HepG2 (cell line): Measurements from ENCODE around the gene IFITM10. TPM values are rescaled to one million over a fixed set of nuclear protein-coding genes. Genes with fewer than 3 reads are reported as not detected.

ENCODE experiments used
- ATF7-NPFF ChIP-seq: sonication (generic); formaldehyde crosslinking; IDR thresholded peaks from 2 replicates; pipeline ENCODE4 v1.8.1; 2023; ENCODE audit warnings: mild to moderate bottlenecking, low read depth, missing genetic modification reagents, moderate library complexity
- CEBPG ChIP-seq: IDR thresholded peaks from 2 replicates; pipeline ENCODE4 v1.6.1; 2016
- KDM2A ChIP-seq: sonication (generic); formaldehyde crosslinking; IDR thresholded peaks from 2 replicates; pipeline ENCODE4 v1.4.0; 2020; ENCODE audit warnings: low read depth, missing genetic modification reagents, borderline replicate concordance
- MEIS2 ChIP-seq: sonication (generic); formaldehyde crosslinking; IDR thresholded peaks from 2 replicates; pipeline ENCODE4 v1.9.0; 2021; ENCODE audit warnings: mild to moderate bottlenecking, missing genetic modification reagents
- NR0B2 ChIP-seq: sonication (generic); formaldehyde crosslinking; IDR thresholded peaks from 2 replicates; pipeline ENCODE4 v1.4.0; 2020; ENCODE audit warnings: mild to moderate bottlenecking, missing genetic modification reagents
- PCBP2 ChIP-seq: fragments of 200-400 bp; formaldehyde crosslinking; optimal IDR thresholded peaks from 2 replicates; pipeline ENCODE3; 2018; ENCODE audit warnings: low read length, low read depth; ENCODE audit not compliant: poor library complexity, severe bottlenecking
- RARA ChIP-seq: IDR thresholded peaks from 2 replicates; pipeline ENCODE4 v1.6.1; 2016; ENCODE audit warnings: missing genetic modification reagents, missing compliant biosample characterization
- RXRA ChIP-seq: sonication (generic); formaldehyde crosslinking; IDR thresholded peaks from 2 replicates; pipeline ENCODE4 v1.5.1; 2020; ENCODE audit warnings: missing genetic modification reagents
- SKI ChIP-seq: fragments of 450-650 bp; IDR thresholded peaks from one replicate; pipeline ENCODE4 v1.6.1; 2018; ENCODE audit warnings: mild to moderate bottlenecking; ENCODE audit not compliant: partially characterized antibody
- SNAI1 ChIP-seq: sonication (generic); formaldehyde crosslinking; IDR thresholded peaks from 2 replicates; pipeline ENCODE4 v1.5.0; 2020; ENCODE audit warnings: mild to moderate bottlenecking, missing genetic modification reagents, borderline replicate concordance
- SOX6 ChIP-seq, 2 experiments: fragments of 450-650 bp in 1 of 2; sonication (generic) in 1 of 2; formaldehyde crosslinking in 1 of 2; IDR thresholded peaks; 2 replicates each; pipeline versions ENCODE4 v1.4.0 to v1.6.1; 2017 to 2020; ENCODE audit warnings: antibody characterized with exemption in 1 of 2, mild to moderate bottlenecking in 1 of 2, missing genetic modification reagents in 1 of 2
- TMF1 ChIP-seq: sonication (generic); formaldehyde crosslinking; IDR thresholded peaks from 2 replicates; pipeline ENCODE4 v1.8.1; 2022; ENCODE audit warnings: low read depth, missing genetic modification reagents
- XRCC5 ChIP-seq: fragments of 200-400 bp; formaldehyde crosslinking; optimal IDR thresholded peaks from 2 replicates; pipeline ENCODE3; 2017; ENCODE audit warnings: mild to moderate bottlenecking, low read length
- ZBTB21 ChIP-seq: sonication (generic); formaldehyde crosslinking; IDR thresholded peaks from 2 replicates; pipeline ENCODE4 v1.4.0; 2020; ENCODE audit warnings: missing genetic modification reagents
- ZFP41 ChIP-seq: sonication (generic); formaldehyde crosslinking; IDR thresholded peaks from 2 replicates; pipeline ENCODE4 v1.4.0; 2020; ENCODE audit warnings: mild to moderate bottlenecking, missing genetic modification reagents, borderline replicate concordance
- ZHX2 ChIP-seq, 2 experiments: sonication (generic) in 1 of 2; formaldehyde crosslinking in 1 of 2; IDR thresholded peaks; 2 replicates each; pipeline versions ENCODE4 v1.6.1 to v1.9.0; 2014 to 2022; ENCODE audit warnings: antibody characterized with exemption in 1 of 2, borderline replicate concordance in 1 of 2, inconsistent platforms in 1 of 2, low read depth in 1 of 2, missing genetic modification reagents in 1 of 2
- ZNF263 ChIP-seq: sonication (generic); formaldehyde crosslinking; IDR thresholded peaks from 2 replicates; pipeline ENCODE4 v1.4.0; 2020; ENCODE audit warnings: missing genetic modification reagents
- ZNF496 ChIP-seq: sonication (generic); formaldehyde crosslinking; IDR thresholded peaks from 2 replicates; pipeline ENCODE4 v1.8.1; 2023; ENCODE audit warnings: mild to moderate bottlenecking, moderate library complexity, missing genetic modification reagents; ENCODE audit not compliant: insufficient replicate concordance
- ZNF512 ChIP-seq: sonication (generic); formaldehyde crosslinking; IDR thresholded peaks from 2 replicates; pipeline ENCODE4 v1.4.0; 2020; ENCODE audit warnings: mild to moderate bottlenecking, missing genetic modification reagents
- ZNF839 ChIP-seq: sonication (generic); formaldehyde crosslinking; IDR thresholded peaks from 2 replicates; pipeline ENCODE4 v1.4.0; 2020; ENCODE audit warnings: missing genetic modification reagents, mild to moderate bottlenecking, borderline replicate concordance
- ZSCAN9 ChIP-seq: IDR thresholded peaks from 2 replicates; pipeline ENCODE4 v1.6.1; 2016; ENCODE audit warnings: borderline replicate concordance
- polyA plus RNA-seq, 8 experiments: library from polyadenylated mRNA; depleted of rRNA in 3 of 8; stranded (reverse) in 7 of 8; unstranded in 1 of 8; fragments of >200 nt; fragmentation: Illumina TruSeq in 4 of 8; extraction: Trizol in 4 of 8; gene quantifications; 2 replicates each; pipeline versions ENCODE4 v1.2.1 to v1.2.3, GENCODE V29; 2011 to 2016; ENCODE audit warnings: low read depth in 4 of 8, missing spikeins in 1 of 8, mixed read lengths in 1 of 8; ENCODE audit not compliant: insufficient read depth in 1 of 8
- total RNA-seq, 5 experiments: library from RNA; depleted of rRNA; stranded (reverse); fragments of >200 nt; fragmentation: Illumina TruSeq; extraction: Trizol; gene quantifications; 2 replicates each; pipeline ENCODE4 v1.2.3, GENCODE V29; 2016; ENCODE audit warnings: low read depth in 1 of 5

The IFITM10 gene
- total and polyA plus RNA-seq, 2 of the 13 experiments (the other 11 are each of a cell fraction or from before 2014, with no cell fraction given), result 0.09 to 0.13 TPM

- TF ChIP-seq ZSCAN9 (CRISPR knock-in tag), result no peak
- TF ChIP-seq SNAI1 (CRISPR knock-in tag), result peak; percentile 29; the same call in 1 of the 2 replicates
- no peak for TF ChIP-seq CEBPG (CRISPR knock-in tag)
- peak; percentile 23; the same call in 1 of the 2 replicates for TF ChIP-seq RXRA (CRISPR knock-in tag)
- peak; percentile 25; the same call in 1 of the 2 replicates for TF ChIP-seq ATF7-NPFF (CRISPR knock-in tag)
- peak; percentile 61; the same call in 1 of the 2 replicates for TF ChIP-seq ZHX2 (IDR thresholded peaks at IDR 0.05; ENCODE audit: low read depth)
- TF ChIP-seq ZHX2 (CRISPR knock-in tag; IDR thresholded peaks at IDR 0.05; ENCODE audit: borderline replicate concordance), result no peak
- peak; percentile 20 for TF ChIP-seq RARA (CRISPR knock-in tag)
- TF ChIP-seq XRCC5, result peak; percentile 92
- no peak for TF ChIP-seq MEIS2
- TF ChIP-seq ZNF839 (CRISPR knock-in tag), result no peak
- TF ChIP-seq SKI, result peak; percentile 9
- no peak for TF ChIP-seq ZBTB21 (CRISPR knock-in tag)
- no peak for TF ChIP-seq SOX6 (IDR thresholded peaks at IDR 0.05)
- TF ChIP-seq SOX6 (CRISPR knock-in tag; IDR thresholded peaks at IDR 0.05), result no peak; the same call in 1 of the 2 replicates
- TF ChIP-seq ZFP41 (CRISPR knock-in tag), result 0 out of 2 replicates have a peak, but pooled peaks have one; percentile 27
- no peak for TF ChIP-seq ZNF263 (CRISPR knock-in tag)
- peak; percentile 70; the same call in 1 of the 2 replicates for TF ChIP-seq KDM2A (CRISPR knock-in tag)
- TF ChIP-seq ZNF512, result peak; percentile 60; the same call in 1 of the 2 replicates
- TF ChIP-seq NR0B2, result no peak
- TF ChIP-seq ZNF496 (CRISPR knock-in tag), result no peak
- TF ChIP-seq PCBP2, result no peak
- TF ChIP-seq TMF1 (CRISPR knock-in tag), result 0 out of 2 replicates have a peak, but pooled peaks have one; percentile 75
These were observed 56.9 kb downstream of the IFITM10 start (continued) for GRCh38 chr11:1693327-1694063.
